Common myeloid progenitor, CD34-positive (primary cell): Measurements from ENCODE around the gene PLOD2.
A peak's percentile ranks its signal among the peaks of the same experiment; 100 is the strongest.

ENCODE experiments used
- CTCF ChIA-PET: fragments of 350-600 bp; sonication (Branson Sonifier 250); formaldehyde crosslinking; loops from one replicate; lab custom pipeline; 2021; ENCODE audit warnings: antibody characterized with exemption; lab: Charles Lee
- POLR2A ChIA-PET: fragments of 350-600 bp; sonication (Branson Sonifier 250); formaldehyde crosslinking; loops from one replicate; lab custom pipeline; 2021; ENCODE audit warnings: antibody characterized with exemption; lab: Charles Lee
- DNase-seq, 3 donors: peaks; one replicate each; pipeline versions ENCODE4 v3.0.0 to v3.0.0-alpha.2; 2013
- H3K27ac ChIP-seq, 2 experiments: 1 replicate in 1 of 2; 2 replicates in 1 of 2; pipeline ENCODE4 v1.7.0; 2013; ENCODE audit warnings: inconsistent platforms in 2 of 2, low read length in 2 of 2, mild to moderate bottlenecking in 2 of 2, low read depth in 1 of 2, moderate library complexity in 1 of 2; ENCODE audit not compliant: severe bottlenecking in 2 of 2, insufficient read depth in 1 of 2, poor library complexity in 1 of 2
- H3K27me3 ChIP-seq, 5 experiments: replicated peaks in 2 of 5; 1 replicate in 3 of 5; 2 replicates in 2 of 5; pipeline versions ENCODE4 v1.6.1 to v1.7.0; 2013; ENCODE audit warnings: low read length in 4 of 5, mild to moderate bottlenecking in 2 of 5, moderate library complexity in 2 of 5, inconsistent platforms in 1 of 5; ENCODE audit not compliant: insufficient read depth in 5 of 5, control insufficient read depth in 4 of 5
- H3K36me3 ChIP-seq, 4 experiments: 1 replicate in 2 of 4; 2 replicates in 2 of 4; pipeline versions ENCODE4 v1.6.1 to v1.7.0; 2013; ENCODE audit warnings: low read length in 3 of 4, control low read depth in 1 of 4, mild to moderate bottlenecking in 1 of 4; ENCODE audit not compliant: control insufficient read depth in 4 of 4, insufficient read depth in 4 of 4
- H3K4me1 ChIP-seq, 4 experiments: 1 replicate in 3 of 4; 2 replicates in 1 of 4; pipeline versions ENCODE4 v1.6.1 to v1.7.1; 2013; ENCODE audit warnings: low read length in 3 of 4, mild to moderate bottlenecking in 3 of 4, control low read depth in 1 of 4, inconsistent platforms in 1 of 4, moderate library complexity in 1 of 4; ENCODE audit not compliant: control insufficient read depth in 4 of 4, insufficient read depth in 4 of 4; ENCODE audit errors: control extremely low read depth in 1 of 4
- H3K4me3 ChIP-seq, 7 experiments: 1 replicate in 4 of 7; 2 replicates in 3 of 7; pipeline versions ENCODE4 v1.5.1 to v1.7.0; 2013; ENCODE audit warnings: mild to moderate bottlenecking in 7 of 7, low read length in 6 of 7, moderate library complexity in 6 of 7, inconsistent platforms in 2 of 7, low read depth in 2 of 7, control low read depth in 1 of 7; ENCODE audit not compliant: insufficient read depth in 4 of 7, control insufficient read depth in 1 of 7; ENCODE audit errors: extremely low read depth in 1 of 7
- H3K9me3 ChIP-seq, 5 experiments: 1 replicate in 4 of 5; 2 replicates in 1 of 5; pipeline versions ENCODE4 v1.6.1 to v1.7.1; 2013; ENCODE audit warnings: low read length in 4 of 5, mild to moderate bottlenecking in 2 of 5, inconsistent platforms in 1 of 5, low read depth in 1 of 5, moderate library complexity in 1 of 5; ENCODE audit not compliant: control insufficient read depth in 4 of 5, insufficient read depth in 2 of 5; ENCODE audit errors: control extremely low read depth in 1 of 5
- WGBS: methylation state at CpG from one replicate; pipeline ENCODE4 v1.1.5; 2013; ENCODE audit not compliant: insufficient coverage; 5-methylcytosine and 5-hydroxymethylcytosine counted together

Gene PLOD2

DNA sequence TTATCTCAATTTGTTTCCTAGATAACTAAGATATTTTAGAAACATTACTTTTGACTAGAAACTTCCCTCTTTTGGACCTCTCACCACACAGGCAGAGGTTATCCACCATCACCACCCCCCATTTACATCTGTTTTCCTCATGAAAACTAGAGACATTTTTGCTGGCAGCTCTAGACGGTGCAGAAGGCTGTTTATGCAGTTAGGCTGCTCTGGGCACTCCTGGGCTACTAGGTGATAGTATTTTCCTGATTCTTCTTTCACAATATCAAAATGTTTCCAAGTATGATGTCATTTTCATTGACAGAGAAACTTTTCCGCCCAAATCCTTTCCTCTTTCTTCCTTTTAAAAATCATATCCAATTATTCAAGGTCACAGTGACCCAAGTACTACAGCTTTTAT is 67.1 kb downstream of the PLOD2 start:
- Histone ChIP-seq H3K27ac (no peak overlapping the region), H3K27me3 (no peaks in the 10 kb centered on the region), H3K4me1 (peaks cover 0 to 4% (median 1%) of the 10 kb centered on the region in 4 experiments), H3K4me3 (no peak overlapping the region), H3K9me3 (no peaks in the 10 kb centered on the region), H3K36me3 (peaks cover 0 to 2% (median 0%) of the 10 kb centered on the region in 4 experiments)
- peak in 2 of 3 donors; percentile 46 to 64 for DNase-seq
- ChIA-PET POLR2A (no interaction called here), CTCF (no interaction called here)
- 0% methylated on average over 1 of the region's 2 CpGs for WGBS

DNA sequence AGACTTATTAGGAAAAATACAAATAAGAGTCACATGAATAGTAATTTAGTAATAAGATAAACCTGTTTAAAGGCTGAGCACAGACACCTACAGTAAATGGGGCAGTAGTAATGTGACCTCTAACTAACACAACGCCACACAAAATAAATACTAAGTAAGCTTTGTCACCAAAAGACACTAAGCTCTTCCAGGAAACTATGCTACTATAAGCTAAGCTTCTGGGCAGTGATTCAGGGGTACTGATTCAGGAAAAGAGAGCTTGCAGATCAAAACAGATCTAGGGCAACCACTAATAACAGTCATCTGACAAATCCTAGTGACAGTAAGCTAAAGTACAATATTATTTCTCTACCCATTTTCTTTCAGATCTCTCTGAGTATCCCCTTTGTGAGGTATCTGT is 68.8 kb downstream of the PLOD2 start:
- H3K4me1 ChIP-seq: peaks cover 0 to 4% (median 1%) of the 10 kb centered on the region in 4 experiments
- WGBS: no CpG with 5 or more reads among the region's 1 CpG
- CTCF ChIA-PET: interaction anchor here (0.6 to 1.5 kb wide), 4 partner anchors 14 to 128 kb away, joined by 3 to 4 read pairs (median 3); no protein-coding TSS in a partner anchor
- no peaks in the 10 kb centered on the region for H3K9me3 ChIP-seq
- no peak for DNase-seq
- H3K4me3 ChIP-seq: no peak overlapping the region
- POLR2A ChIA-PET: no interaction called here
- H3K36me3 ChIP-seq: no peaks in the 10 kb centered on the region
- H3K27me3 ChIP-seq: no peaks in the 10 kb centered on the region
- H3K27ac ChIP-seq: no peak overlapping the region

GRCh38 chr3:146091397-146091796 is 69.6 kb downstream of the PLOD2 start:
- no peak for DNase-seq
- ChIA-PET POLR2A (no interaction called here), CTCF (interaction anchor here (1.1 kb wide), 1 partner anchor 14 kb away, joined by 3 read pairs; no protein-coding TSS in a partner anchor)
- no peaks in the 10 kb centered on the region for H3K27me3 ChIP-seq
- no peak overlapping the region for H3K27ac ChIP-seq
- WGBS: 100% methylated on average over 1 of the region's 1 CpG
- no peaks in the 10 kb centered on the region for H3K9me3 ChIP-seq
- peaks cover 0 to 4% (median 1%) of the 10 kb centered on the region in 4 experiments for H3K4me1 ChIP-seq
- no peaks in the 10 kb centered on the region for H3K36me3 ChIP-seq
- no peak overlapping the region for H3K4me3 ChIP-seq

DNA sequence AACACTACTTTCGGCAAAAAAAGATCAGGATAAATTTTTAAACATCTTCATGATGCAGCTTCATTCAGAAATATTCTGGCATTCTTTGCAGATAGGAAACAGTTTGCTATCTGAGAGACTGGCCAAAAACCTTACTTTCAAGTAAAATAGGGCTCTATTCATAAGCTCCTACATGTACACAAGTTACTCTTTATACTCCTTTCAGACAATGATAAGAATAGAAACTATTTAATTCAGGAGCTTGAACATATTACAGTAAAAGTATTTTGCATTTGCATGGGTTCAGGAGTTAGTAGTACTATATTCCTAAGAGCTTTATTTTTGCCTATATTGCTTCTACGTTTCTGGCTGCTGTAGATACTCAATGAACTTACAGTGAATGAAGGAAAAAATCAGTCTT is 70.5 kb downstream of the PLOD2 start:
- no peak for DNase-seq
- CTCF ChIA-PET: interaction anchor here (1.1 kb wide), 1 partner anchor 13 kb away, joined by 3 read pairs; no protein-coding TSS in a partner anchor
- Histone ChIP-seq H3K27ac (no peak overlapping the region), H3K4me3 (no peak overlapping the region), H3K4me1 (peaks cover 0 to 4% (median 1%) of the 10 kb centered on the region in 4 experiments), H3K27me3 (no peaks in the 10 kb centered on the region), H3K9me3 (no peaks in the 10 kb centered on the region), H3K36me3 (no peaks in the 10 kb centered on the region)
- POLR2A ChIA-PET: no interaction called here
- WGBS: 89% methylated on average over 1 of the region's 2 CpGs

- Histone ChIP-seq H3K4me3 (no peak overlapping the region), H3K4me1 (peaks cover 0 to 2% (median under 1%) of the 10 kb centered on the region in 4 experiments), H3K27me3 (no peaks in the 10 kb centered on the region), H3K9me3 (no peaks in the 10 kb centered on the region), H3K27ac (no peak overlapping the region), H3K36me3 (no peaks in the 10 kb centered on the region)
- CTCF ChIA-PET: no interaction called here
- DNase-seq: no peak
- 100% methylated on average over 1 of the region's 2 CpGs for WGBS
- POLR2A ChIA-PET: no interaction called here
These were observed 72.1 kb downstream of the PLOD2 start for GRCh38 chr3:146088840-146089239.

GRCh38 chr3:146087116-146087515 is 73.9 kb downstream of the PLOD2 start:
- Histone ChIP-seq H3K27me3 (no peaks in the 10 kb centered on the region), H3K4me1 (no peaks in the 10 kb centered on the region), H3K27ac (no peak overlapping the region), H3K9me3 (no peaks in the 10 kb centered on the region), H3K36me3 (no peaks in the 10 kb centered on the region), H3K4me3 (no peak overlapping the region)
- no peak for DNase-seq
- ChIA-PET CTCF (no interaction called here), POLR2A (interaction anchor here (0.5 kb wide), 1 partner anchor 119 kb away, joined by 3 read pairs; no protein-coding TSS in a partner anchor)
- WGBS: no CpG with 5 or more reads among the region's 1 CpG

DNA sequence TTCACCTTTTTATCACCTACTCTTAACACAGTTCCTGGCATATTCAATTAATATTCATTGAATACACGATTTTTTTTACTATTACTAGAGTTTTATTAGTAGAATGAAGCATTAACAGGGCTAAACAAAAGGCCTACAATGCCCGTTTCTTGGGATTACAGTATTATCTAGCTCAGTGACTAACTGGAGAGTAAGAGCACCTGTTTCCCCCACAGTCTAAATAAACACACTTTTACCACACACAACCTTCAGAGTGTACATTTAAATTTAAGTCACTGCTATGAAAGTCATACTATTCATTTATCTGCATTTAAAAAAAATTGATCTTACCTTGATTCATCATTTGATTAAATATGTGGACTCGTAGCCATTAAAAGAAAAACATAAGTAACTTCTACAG is 74.8 kb downstream of the PLOD2 start:
- Histone ChIP-seq H3K4me1 (no peaks in the 10 kb centered on the region), H3K27me3 (no peaks in the 10 kb centered on the region), H3K27ac (no peak overlapping the region), H3K4me3 (no peak overlapping the region), H3K9me3 (no peaks in the 10 kb centered on the region), H3K36me3 (no peaks in the 10 kb centered on the region)
- ChIA-PET POLR2A (no interaction called here), CTCF (no interaction called here)
- DNase-seq: no peak
- WGBS: 100% methylated on average over 1 of the region's 3 CpGs
